T-cell (primary cell): ENCODE measurements around the gene ZNF511. TPM values are rescaled to one million over a fixed set of nuclear protein-coding genes. Genes with fewer than 3 reads are reported as not detected.

Experiments used
- ATAC-seq, 4 experiments: fragments of 200-7000 bp in 3 of 4; fragments of 150-1000 bp in 1 of 4; cut with Tn5 transposase; replicated peaks in 1 of 4; 1 replicate in 3 of 4; 2 replicates in 1 of 4; pipeline ENCODE4 v1.10.0; 2021; ENCODE audit warnings: moderate library complexity in 3 of 4, mild to moderate bottlenecking in 2 of 4, moderate number of reproducible peaks in 1 of 4
- CTCF ChIA-PET, 2 donors: fragments of 300-600 bp; sonication (Branson Sonifier 250); formaldehyde crosslinking; loops; one replicate each; lab custom pipeline; 2022; ENCODE audit warnings: antibody characterized with exemption in 2 of 2; lab: Charles Lee
- POLR2A ChIA-PET, 2 donors: fragments of 300-600 bp; sonication (Branson Sonifier 250); formaldehyde crosslinking; loops; one replicate each; lab custom pipeline; 2022; ENCODE audit warnings: antibody characterized with exemption in 2 of 2; lab: Charles Lee
- DNase-seq, 35 experiments: peaks; one replicate each; pipeline versions ENCODE4 v3.0.0 to v3.0.0-alpha.2; 2013 to 2023
- H3K27ac ChIP-seq: one replicate; pipeline ENCODE4 v1.5.1; 2013; ENCODE audit warnings: low read length
- H3K27me3 ChIP-seq, 2 experiments: replicated peaks in 1 of 2; 1 replicate in 1 of 2; 2 replicates in 1 of 2; pipeline versions ENCODE4 v1.6.1 to v1.7.0; 2013; ENCODE audit warnings: low read length in 1 of 2, mixed read lengths in 1 of 2; ENCODE audit not compliant: control insufficient read depth in 2 of 2, insufficient read depth in 2 of 2; ENCODE audit errors: extremely low read depth in 1 of 2
- H3K36me3 ChIP-seq, 2 donors: 1 replicate in 1 of 2; 2 replicates in 1 of 2; pipeline versions ENCODE4 v1.6.1 to v1.7.0; 2013; ENCODE audit warnings: low read length in 1 of 2; ENCODE audit not compliant: control insufficient read depth in 2 of 2, insufficient read depth in 1 of 2; ENCODE audit errors: extremely low read depth in 1 of 2
- H3K4me1 ChIP-seq, 2 experiments: 1 replicate in 1 of 2; 2 replicates in 1 of 2; pipeline versions ENCODE4 v1.6.1 to v1.7.0; 2013; ENCODE audit warnings: low read length in 2 of 2, mixed read lengths in 1 of 2; ENCODE audit not compliant: insufficient read depth in 2 of 2, control insufficient read depth in 1 of 2; ENCODE audit errors: extremely low read depth in 1 of 2
- H3K4me3 ChIP-seq, 2 donors: 1 replicate in 1 of 2; 2 replicates in 1 of 2; pipeline versions ENCODE4 v1.5.1 to v1.7.0; 2013; ENCODE audit warnings: mild to moderate bottlenecking in 2 of 2, low read length in 1 of 2, moderate library complexity in 1 of 2; ENCODE audit not compliant: control insufficient read depth in 1 of 2; ENCODE audit errors: extremely low read depth in 1 of 2
- H3K9me3 ChIP-seq: 2 replicates; pipeline ENCODE4 v1.7.0; 2013
- H3K27ac Mint-ChIP-seq, 2 donors: one replicate each; pipeline ENCODE4 v1.8.0; 2020 to 2021; ENCODE audit warnings: mild to moderate bottlenecking in 2 of 2, mixed read lengths in 2 of 2
- H3K27me3 Mint-ChIP-seq, 2 donors: one replicate each; pipeline ENCODE4 v1.8.0; 2021 to 2022; ENCODE audit warnings: mixed read lengths in 2 of 2
- H3K36me3 Mint-ChIP-seq: one replicate; pipeline ENCODE4 v1.8.0; 2021; ENCODE audit warnings: mixed read lengths
- H3K4me1 Mint-ChIP-seq, 3 donors: one replicate each; pipeline ENCODE4 v1.8.0; 2020 to 2022; ENCODE audit warnings: mixed read lengths in 3 of 3, mild to moderate bottlenecking in 1 of 3
- H3K4me3 Mint-ChIP-seq, 3 donors: one replicate each; pipeline ENCODE4 v1.8.0; 2020 to 2022; ENCODE audit warnings: mild to moderate bottlenecking in 3 of 3, mixed read lengths in 3 of 3, moderate library complexity in 3 of 3
- H3K9me3 Mint-ChIP-seq, 3 donors: one replicate each; pipeline ENCODE4 v1.8.0; 2020 to 2022; ENCODE audit warnings: mixed read lengths in 3 of 3
- WGBS: methylation state at CpG from one replicate; pipeline ENCODE4 v1.1.5; 2013; ENCODE audit warnings: missing lambda C conversion rate; ENCODE audit not compliant: insufficient coverage; 5-methylcytosine and 5-hydroxymethylcytosine counted together
- total RNA-seq, 35 experiments: library from RNA in 6 of 35; stranded (reverse) in 6 of 35; fragments of 120-200 nt in 1 of 35; gene quantifications; one replicate each; pipeline versions ENCODE4 v1.2.1 to v1.2.4 and lab custom pipeline; 2013 to 2026

Gene ZNF511
- total RNA-seq, 5 donors from 2014 or later (not counting 1 experiment from before 2014, with no cell fraction given): 35.2 to 44.7 (median 36.8) TPM

DNA sequence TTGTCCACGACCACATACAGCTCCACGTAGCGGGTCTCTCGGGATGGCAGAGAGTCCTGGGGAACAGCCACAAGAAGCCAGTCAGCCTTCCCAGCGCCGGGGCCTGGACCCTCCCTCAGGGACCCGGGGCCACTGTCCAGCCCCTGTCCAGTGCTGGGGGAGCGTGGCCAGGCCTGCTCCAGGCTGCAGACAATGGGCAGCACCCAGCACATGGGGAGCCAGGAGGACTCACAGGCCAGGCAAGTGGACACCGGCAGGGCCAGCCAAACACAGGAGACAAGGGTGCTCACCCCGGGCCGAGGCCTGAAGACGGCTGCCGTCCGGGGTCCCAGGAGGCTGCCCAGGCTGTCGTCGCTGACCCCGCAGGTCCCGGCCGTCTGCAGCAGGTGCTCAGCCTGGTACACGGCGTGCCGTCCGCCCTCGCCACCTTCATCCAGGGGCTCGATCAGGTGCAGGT, 35.7 kb upstream of the ZNF511 start:
- no peak overlapping the region for H3K4me3 ChIP-seq
- H3K27ac ChIP-seq: no peak overlapping the region
- no peaks in the 10 kb centered on the region for H3K9me3 ChIP-seq
- POLR2A ChIA-PET: no interaction called here
- CTCF ChIA-PET: no interaction called here
- Mint-ChIP-seq H3K27ac (no peak overlapping the region), H3K27me3 (no peaks in the 10 kb centered on the region), H3K36me3 (peaks cover 5% of the 10 kb centered on the region), H3K9me3 (no peaks in the 10 kb centered on the region), H3K4me1 (peaks cover 19 to 23% (median 20%) of the 10 kb centered on the region in 3 donors), H3K4me3 (no peak overlapping the region)
- 95% methylated on average over 21 of the region's 25 CpGs for WGBS
- no peaks in the 10 kb centered on the region for H3K27me3 ChIP-seq
- DNase-seq (no peak), ATAC-seq (no peak)
- peaks cover 20 to 55% of the 10 kb centered on the region in 2 donors for H3K36me3 ChIP-seq
- peaks cover 10 to 46% of the 10 kb centered on the region in 2 experiments for H3K4me1 ChIP-seq

DNA sequence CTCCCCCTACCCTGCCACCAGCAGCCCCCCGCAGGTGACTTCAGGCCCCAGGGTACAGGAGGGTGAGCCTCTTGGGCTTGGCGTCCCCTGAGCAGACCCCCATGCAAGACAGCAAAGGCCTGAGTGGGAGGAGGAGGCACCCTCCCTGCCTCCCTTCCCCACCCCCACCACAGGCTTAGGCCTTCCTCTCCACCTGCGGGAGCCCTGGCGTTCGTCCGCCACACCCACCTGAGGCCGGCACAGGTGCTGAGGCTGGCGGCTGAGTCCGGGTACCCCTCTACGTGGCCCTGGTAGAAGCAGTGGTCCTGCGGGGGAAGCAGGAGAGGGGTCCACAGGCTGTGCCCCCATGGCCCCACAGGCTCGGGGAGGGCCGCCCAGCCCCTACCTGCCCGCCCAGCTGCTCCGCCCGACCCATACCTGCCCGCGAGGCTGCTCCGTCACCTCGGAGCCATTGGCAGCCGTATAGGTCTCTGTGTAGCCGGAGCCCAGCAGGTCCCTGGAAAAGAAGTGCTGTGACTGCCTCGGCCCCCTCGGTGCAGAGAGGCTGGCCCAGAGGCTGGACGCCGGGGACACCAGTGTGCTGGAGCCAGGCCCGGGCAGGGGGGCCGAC, 35.1 kb upstream of the ZNF511 start:
- Mint-ChIP-seq H3K27ac (no peak overlapping the region), H3K4me3 (no peak overlapping the region)

DNA sequence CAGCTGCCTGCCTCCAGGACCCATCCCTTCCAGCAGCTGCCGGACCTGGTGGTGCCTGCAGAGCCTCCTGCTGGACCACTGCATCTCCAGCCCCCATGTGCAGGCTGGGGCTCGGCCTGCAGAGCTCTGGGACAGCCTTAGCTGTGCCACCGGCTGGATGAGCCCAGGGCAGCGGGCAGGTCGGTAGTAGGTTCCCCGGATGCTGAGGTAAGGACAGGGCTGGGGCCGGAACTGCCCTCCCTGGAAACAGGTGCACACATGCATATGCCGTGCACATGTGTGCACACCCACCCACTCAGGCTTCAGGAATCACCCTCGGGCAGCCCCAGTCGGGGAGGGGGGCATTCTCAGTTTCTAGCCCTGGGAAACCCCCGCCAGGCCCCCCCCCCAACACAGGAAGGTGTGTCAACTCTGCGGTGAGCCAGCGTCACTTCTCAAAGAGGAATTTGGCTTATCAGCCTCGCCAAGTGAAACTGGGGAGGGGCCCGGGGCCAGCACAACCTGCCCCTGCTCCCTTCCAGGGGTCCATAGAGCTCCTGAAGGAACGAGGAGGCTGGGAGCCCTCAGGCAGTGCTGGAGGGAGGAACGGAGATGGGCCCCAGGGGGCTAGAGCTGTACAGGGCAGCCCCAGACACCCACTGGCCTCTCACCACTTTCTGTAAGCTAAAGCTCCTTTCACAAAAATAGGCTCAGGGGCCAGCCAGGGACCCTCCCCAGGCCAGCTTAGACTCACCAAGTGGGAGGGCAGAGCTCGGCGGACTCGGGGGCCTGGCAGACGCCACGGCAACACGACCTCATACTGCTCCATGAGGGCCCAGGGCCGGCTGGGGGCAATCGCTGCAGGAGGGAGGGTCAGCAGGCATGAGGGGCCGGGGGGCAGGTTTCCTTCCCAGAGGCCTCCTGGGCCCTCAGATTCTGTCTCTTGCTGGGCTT, 33.7 kb upstream of the ZNF511 start:
- peak overlapping the region; percentile 97 for H3K27ac ChIP-seq
- ChIA-PET POLR2A (interaction anchor here (0.7 to 2.2 kb wide), 5 partner anchors 8 to 33 kb away, joined by 3 to 11 read pairs (median 4); no protein-coding TSS in a partner anchor), CTCF (interaction anchor here in 1 of 2 donors (0.8 to 1.0 kb wide), 3 partner anchors 11 to 33 kb away, joined by 3 to 4 read pairs (median 3); no protein-coding TSS in a partner anchor)
- Mint-ChIP-seq H3K4me3 (peak overlapping the region; percentile 82 to 89 (median 82)), H3K36me3 (peaks cover 3% of the 10 kb centered on the region), H3K9me3 (no peaks in the 10 kb centered on the region), H3K27me3 (no peaks in the 10 kb centered on the region), H3K27ac (peak overlapping the region; percentile 84 to 86), H3K4me1 (peaks cover 27 to 40% (median 38%) of the 10 kb centered on the region in 3 donors)
- DNase-seq (peak; percentile 43 to 92 (median 83)), ATAC-seq (peak; percentile 44 to 77 (median 51))
- H3K4me1 ChIP-seq: peaks cover 12 to 66% of the 10 kb centered on the region in 2 experiments
- H3K4me3 ChIP-seq: peak overlapping the region; percentile 41 to 89
- H3K27me3 ChIP-seq: no peaks in the 10 kb centered on the region
- WGBS: 4% methylated on average over 20 of the region's 26 CpGs
- H3K9me3 ChIP-seq: no peaks in the 10 kb centered on the region
- H3K36me3 ChIP-seq: peaks cover 13 to 40% of the 10 kb centered on the region in 2 donors

More for the DNA sequence above, 35.1 kb upstream of the ZNF511 start:
- Mint-ChIP-seq H3K36me3 (peaks cover 5% of the 10 kb centered on the region), H3K9me3 (no peaks in the 10 kb centered on the region), H3K27me3 (no peaks in the 10 kb centered on the region), H3K4me1 (peaks cover 25 to 29% (median 26%) of the 10 kb centered on the region in 3 donors)
- no peak for DNase-seq
- Histone ChIP-seq H3K27me3 (no peaks in the 10 kb centered on the region), H3K4me3 (no peak overlapping the region), H3K27ac (peak overlapping the region; percentile 27), H3K4me1 (peaks cover 10 to 53% of the 10 kb centered on the region in 2 experiments), H3K36me3 (peaks cover 20 to 49% of the 10 kb centered on the region in 2 donors), H3K9me3 (no peaks in the 10 kb centered on the region)
- ATAC-seq: no peak
- ChIA-PET CTCF (no interaction called here), POLR2A (interaction anchor here in 1 of 2 donors (0.5 kb wide), 1 partner anchor 8 kb away, joined by 3 read pairs; no protein-coding TSS in a partner anchor)
- WGBS: 95% methylated on average over 22 of the region's 28 CpGs

DNA sequence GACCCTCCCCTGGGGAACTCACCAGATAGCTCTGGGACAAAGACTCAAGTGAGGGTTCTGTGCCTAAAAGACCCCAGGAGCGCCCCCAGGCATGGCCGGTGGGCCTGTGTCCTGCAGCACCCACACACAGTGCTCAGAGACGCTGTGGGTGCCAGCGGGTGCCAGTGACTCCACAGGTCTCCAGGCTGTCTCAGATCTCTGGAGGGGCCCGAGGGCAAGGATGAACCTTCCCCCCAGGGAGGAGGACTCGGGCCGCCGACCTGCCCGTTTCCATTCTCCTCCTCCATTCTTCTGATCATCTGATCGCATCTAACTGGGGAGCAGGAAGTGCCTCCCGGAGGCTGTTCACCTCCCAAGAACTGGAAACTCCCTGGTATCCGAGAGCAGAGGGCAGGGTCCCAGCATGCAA, 33.0 kb upstream of the ZNF511 start:
- Mint-ChIP-seq H3K27ac (peak overlapping the region; percentile 84 to 86), H3K4me3 (peak overlapping the region; percentile 82 to 89 (median 82)), H3K9me3 (no peaks in the 10 kb centered on the region), H3K4me1 (peaks cover 27 to 40% (median 40%) of the 10 kb centered on the region in 3 donors), H3K27me3 (no peaks in the 10 kb centered on the region), H3K36me3 (no peaks in the 10 kb centered on the region)
- DNase-seq (peak in 16 of 35 experiments; percentile 32 to 67 (median 47)), ATAC-seq (peak; percentile 19 to 40 (median 30))
- ChIA-PET CTCF (interaction anchor here in 1 of 2 donors (0.8 to 1.0 kb wide), 3 partner anchors 11 to 32 kb away, joined by 3 to 4 read pairs (median 3); no protein-coding TSS in a partner anchor), POLR2A (interaction anchor here (1.2 to 2.2 kb wide), 4 partner anchors 9 to 32 kb away, joined by 3 to 11 read pairs (median 4); no protein-coding TSS in a partner anchor)
- 3% methylated on average over 11 of the region's 12 CpGs for WGBS
- H3K36me3 ChIP-seq: peaks cover 6 to 38% of the 10 kb centered on the region in 2 donors
- H3K27ac ChIP-seq: peak overlapping the region; percentile 97
- H3K9me3 ChIP-seq: no peaks in the 10 kb centered on the region
- H3K27me3 ChIP-seq: no peaks in the 10 kb centered on the region
- peaks cover 12 to 69% of the 10 kb centered on the region in 2 experiments for H3K4me1 ChIP-seq
- peak overlapping the region; percentile 41 to 89 for H3K4me3 ChIP-seq

DNA sequence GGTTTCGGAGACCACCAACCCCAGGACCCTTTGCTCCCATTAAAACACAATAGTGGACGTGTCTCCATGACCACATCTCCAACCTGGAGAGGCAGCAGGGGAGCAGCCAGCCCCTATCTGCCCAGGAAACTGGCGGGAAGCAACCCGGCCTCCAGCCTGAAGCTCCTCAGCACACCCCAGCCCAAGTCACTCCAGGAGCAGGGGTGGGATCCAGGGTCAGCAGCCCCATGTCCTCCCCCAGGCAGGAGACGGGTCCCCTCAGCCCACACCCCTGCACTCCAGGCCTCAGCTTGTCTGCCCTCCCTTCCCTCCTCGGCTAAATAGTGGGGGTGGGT, 32.6 kb upstream of the ZNF511 start:
- no peaks in the 10 kb centered on the region for H3K9me3 Mint-ChIP-seq
- CTCF ChIA-PET: interaction anchor here in 1 of 2 donors (0.6 kb wide), 1 partner anchor 53 kb away, joined by 3 read pairs; no protein-coding TSS in a partner anchor
- POLR2A ChIA-PET: interaction anchor here (1.2 to 2.2 kb wide), 4 partner anchors 9 to 32 kb away, joined by 3 to 11 read pairs (median 4); no protein-coding TSS in a partner anchor
- no peaks in the 10 kb centered on the region for H3K36me3 Mint-ChIP-seq
- Histone ChIP-seq H3K36me3 (peaks cover 3 to 35% of the 10 kb centered on the region in 2 donors), H3K27me3 (no peaks in the 10 kb centered on the region), H3K27ac (peak overlapping the region; percentile 97), H3K9me3 (no peaks in the 10 kb centered on the region), H3K4me3 (peak overlapping the region; percentile 41 to 89), H3K4me1 (peaks cover 12 to 69% of the 10 kb centered on the region in 2 experiments)
- H3K27me3 Mint-ChIP-seq: no peaks in the 10 kb centered on the region
- DNase-seq (no peak), ATAC-seq (no peak)
- peak overlapping the region; percentile 82 to 89 (median 82) for H3K4me3 Mint-ChIP-seq
- peak overlapping the region; percentile 84 to 86 for H3K27ac Mint-ChIP-seq
- WGBS: 9% methylated on average over 5 of the region's 6 CpGs
- H3K4me1 Mint-ChIP-seq: peaks cover 27 to 40% (median 40%) of the 10 kb centered on the region in 3 donors
